Loucy (cell line): Measurements from ENCODE around the gene STXBP3.

Source experiments
- H2AFZ ChIP-seq: fragments of 200-600 bp; sonication (generic); 2 replicates; pipeline ENCODE4 v1.6.0; 2016; ENCODE audit warnings: antibody characterized with exemption, mild to moderate bottlenecking, low read length, moderate library complexity
- H3F3A ChIP-seq: fragments of 200-600 bp; 2 replicates; pipeline ENCODE4 v1.6.0; 2016; ENCODE audit warnings: antibody characterized with exemption, low read depth, mild to moderate bottlenecking
- H3K27me3 ChIP-seq: fragments of 200-600 bp; sonication (generic); 2 replicates; pipeline ENCODE4 v1.6.1; 2014; ENCODE audit warnings: low read length, mild to moderate bottlenecking; ENCODE audit not compliant: insufficient read depth, poor library complexity, severe bottlenecking
- H3K36me3 ChIP-seq: fragments of 200-600 bp; sonication (generic); 2 replicates; pipeline ENCODE4 v1.6.1; 2016; ENCODE audit warnings: low read length; ENCODE audit not compliant: insufficient read depth
- H3K4me1 ChIP-seq: fragments of 200-600 bp; sonication (generic); 2 replicates; pipeline ENCODE4 v1.5.1; 2014; ENCODE audit warnings: low read length, mild to moderate bottlenecking; ENCODE audit not compliant: insufficient read depth, poor library complexity, severe bottlenecking
- H3K4me2 ChIP-seq: fragments of 200-600 bp; sonication (generic); 2 replicates; pipeline ENCODE4 v1.6.0; 2014; ENCODE audit warnings: antibody characterized with exemption, low read length, low read depth, mild to moderate bottlenecking; ENCODE audit not compliant: poor library complexity, severe bottlenecking
- H3K4me3 ChIP-seq: fragments of 200-600 bp; sonication (generic); 2 replicates; pipeline ENCODE4 v1.5.1; 2014; ENCODE audit warnings: low read length, mild to moderate bottlenecking, mixed read lengths; ENCODE audit not compliant: poor library complexity, severe bottlenecking
- H3K79me2 ChIP-seq: fragments of 200-600 bp; sonication (generic); 2 replicates; pipeline ENCODE4 v1.6.1; 2014; ENCODE audit warnings: low read length; ENCODE audit not compliant: insufficient read depth
- H3K9ac ChIP-seq: fragments of 200-600 bp; sonication (generic); 2 replicates; pipeline ENCODE4 v1.6.0; 2014; ENCODE audit warnings: mild to moderate bottlenecking, low read depth, low read length, moderate library complexity; ENCODE audit not compliant: poor library complexity, severe bottlenecking
- H3K9me2 ChIP-seq: fragments of 200-600 bp; sonication (generic); replicated peaks from 2 replicates; pipeline ENCODE4 v1.6.1; 2016; ENCODE audit warnings: low read depth, low read length, mixed read lengths
- H3K9me3 ChIP-seq: fragments of 200-600 bp; sonication (generic); 2 replicates; pipeline ENCODE4 v1.6.1; 2014; ENCODE audit warnings: mild to moderate bottlenecking, antibody characterized with exemption, low read length, low read depth; ENCODE audit not compliant: insufficient read depth
- H4K20me1 ChIP-seq: fragments of 200-600 bp; sonication (generic); 2 replicates; pipeline ENCODE4 v1.6.0; 2014; ENCODE audit warnings: antibody characterized with exemption, low read length, mild to moderate bottlenecking; ENCODE audit not compliant: insufficient read depth, poor library complexity, severe bottlenecking
- EZH2phosphoT487 ChIP-seq: fragments of 200-600 bp; IDR thresholded peaks from 2 replicates; pipeline ENCODE4 v1.6.1; 2018; ENCODE audit warnings: antibody characterized with exemption, mild to moderate bottlenecking, moderate library complexity, borderline replicate concordance
- TF ChIP-seq, protein P1 (sequence below): fragments of 200-600 bp; sonication (generic); conservative IDR thresholded peaks from 2 replicates; pipeline ENCODE4 v1.5.1; 2014; ENCODE audit warnings: mild to moderate bottlenecking, antibody characterized with exemption, low read length

The STXBP3 gene

DNA sequence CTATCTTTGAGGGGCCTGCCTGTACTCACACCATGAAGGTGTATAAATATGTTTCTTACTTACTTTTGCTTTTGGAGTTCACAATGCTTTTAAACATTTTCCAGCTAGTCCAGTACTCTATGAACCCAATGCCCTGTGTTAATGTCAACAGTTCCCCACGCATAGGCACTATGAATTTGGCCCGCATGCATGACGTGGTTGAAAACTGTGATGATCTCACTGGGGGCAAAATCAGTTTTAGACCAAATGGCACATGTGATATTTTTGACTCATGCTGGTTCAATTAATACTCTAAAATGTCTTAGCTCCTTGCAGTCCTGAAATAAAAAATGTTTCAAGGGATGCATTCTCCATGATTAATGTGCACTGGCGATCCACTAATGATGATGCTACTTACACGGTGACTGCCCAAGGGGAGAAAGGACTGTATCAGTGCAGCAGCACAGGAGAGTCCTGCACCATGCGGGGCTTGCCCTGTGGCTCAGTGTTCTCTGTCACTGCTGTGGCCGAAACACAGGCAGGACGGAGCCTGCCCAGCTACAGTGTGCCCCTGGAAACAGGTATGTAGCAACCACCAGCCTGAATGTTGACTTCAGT lies 18.0 kb upstream of the STXBP3 start:
- no peaks in the 10 kb centered on the region for H4K20me1 ChIP-seq
- no peak overlapping the region for H3K9ac ChIP-seq
- no peaks in the 10 kb centered on the region for H3K4me1 ChIP-seq
- H2AFZ ChIP-seq: no peak overlapping the region
- H3K9me3 ChIP-seq: no peaks in the 10 kb centered on the region
- H3K4me3 ChIP-seq: no peak overlapping the region
- no peaks in the 10 kb centered on the region for H3K36me3 ChIP-seq
- TF ChIP-seq, protein P1, sequence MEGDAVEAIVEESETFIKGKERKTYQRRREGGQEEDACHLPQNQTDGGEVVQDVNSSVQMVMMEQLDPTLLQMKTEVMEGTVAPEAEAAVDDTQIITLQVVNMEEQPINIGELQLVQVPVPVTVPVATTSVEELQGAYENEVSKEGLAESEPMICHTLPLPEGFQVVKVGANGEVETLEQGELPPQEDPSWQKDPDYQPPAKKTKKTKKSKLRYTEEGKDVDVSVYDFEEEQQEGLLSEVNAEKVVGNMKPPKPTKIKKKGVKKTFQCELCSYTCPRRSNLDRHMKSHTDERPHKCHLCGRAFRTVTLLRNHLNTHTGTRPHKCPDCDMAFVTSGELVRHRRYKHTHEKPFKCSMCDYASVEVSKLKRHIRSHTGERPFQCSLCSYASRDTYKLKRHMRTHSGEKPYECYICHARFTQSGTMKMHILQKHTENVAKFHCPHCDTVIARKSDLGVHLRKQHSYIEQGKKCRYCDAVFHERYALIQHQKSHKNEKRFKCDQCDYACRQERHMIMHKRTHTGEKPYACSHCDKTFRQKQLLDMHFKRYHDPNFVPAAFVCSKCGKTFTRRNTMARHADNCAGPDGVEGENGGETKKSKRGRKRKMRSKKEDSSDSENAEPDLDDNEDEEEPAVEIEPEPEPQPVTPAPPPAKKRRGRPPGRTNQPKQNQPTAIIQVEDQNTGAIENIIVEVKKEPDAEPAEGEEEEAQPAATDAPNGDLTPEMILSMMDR: no peak
- TF ChIP-seq EZH2phosphoT487: no peak
- no peaks in the 10 kb centered on the region for H3K79me2 ChIP-seq
- H3K4me2 ChIP-seq: no peak overlapping the region
- H3K9me2 ChIP-seq: no peaks in the 10 kb centered on the region
- no peaks in the 10 kb centered on the region for H3K27me3 ChIP-seq
- H3F3A ChIP-seq: no peaks in the 10 kb centered on the region

DNA sequence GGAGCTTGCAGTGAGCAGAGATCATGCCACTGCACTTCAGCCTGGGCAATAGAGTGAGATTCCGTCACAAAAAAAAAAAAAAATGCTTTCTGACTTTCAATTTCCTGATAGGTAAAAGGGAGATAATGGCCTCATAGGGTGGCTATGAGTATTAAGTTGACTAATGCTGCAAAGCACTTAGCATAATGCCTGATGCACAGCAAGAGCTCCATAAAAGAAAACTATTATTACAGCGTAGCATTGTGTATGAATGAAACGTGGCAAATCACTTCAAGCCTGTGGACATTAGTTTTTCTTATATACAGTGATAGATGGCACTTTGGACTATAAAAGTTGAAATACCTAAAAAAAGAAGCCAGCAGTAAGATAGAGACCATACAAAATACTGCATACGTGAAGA lies 17.0 kb upstream of the STXBP3 start:
- no peak overlapping the region for H3K4me2 ChIP-seq
- no peak overlapping the region for H2AFZ ChIP-seq
- H3K4me1 ChIP-seq: no peaks in the 10 kb centered on the region
- H3K79me2 ChIP-seq: no peaks in the 10 kb centered on the region
- no peaks in the 10 kb centered on the region for H3K9me2 ChIP-seq
- TF ChIP-seq, protein P1: no peak
- TF ChIP-seq EZH2phosphoT487: no peak
- no peaks in the 10 kb centered on the region for H3F3A ChIP-seq
- no peaks in the 10 kb centered on the region for H3K27me3 ChIP-seq
- no peaks in the 10 kb centered on the region for H4K20me1 ChIP-seq
- no peak overlapping the region for H3K9ac ChIP-seq
- no peaks in the 10 kb centered on the region for H3K36me3 ChIP-seq
- H3K9me3 ChIP-seq: no peaks in the 10 kb centered on the region
- H3K4me3 ChIP-seq: no peak overlapping the region

DNA sequence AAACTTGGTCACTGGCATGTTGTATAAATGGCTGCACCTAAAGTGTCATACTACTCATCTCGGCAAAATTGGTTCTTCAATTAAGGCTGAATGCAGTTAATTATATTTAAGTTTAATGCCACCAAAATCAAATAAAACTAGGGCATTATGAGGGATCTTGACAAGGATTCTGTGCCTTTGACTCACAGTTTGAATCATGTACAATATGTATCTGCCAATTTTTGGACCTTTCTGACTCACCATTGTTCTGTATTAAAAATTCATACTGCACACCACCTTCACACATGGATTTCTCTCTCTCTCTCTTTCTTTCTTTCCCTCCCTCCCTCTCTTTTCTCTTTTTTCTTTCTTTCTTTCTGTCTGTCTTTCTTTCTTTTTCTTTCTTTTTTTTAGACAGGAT lies 14.1 kb upstream of the STXBP3 start:
- H3K4me3 ChIP-seq: no peak overlapping the region
- no peaks in the 10 kb centered on the region for H3K27me3 ChIP-seq
- H3K36me3 ChIP-seq: no peaks in the 10 kb centered on the region
- no peaks in the 10 kb centered on the region for H4K20me1 ChIP-seq
- H3K4me2 ChIP-seq: no peak overlapping the region
- no peaks in the 10 kb centered on the region for H3K9me3 ChIP-seq
- TF ChIP-seq, protein P1: no peak
- no peak for TF ChIP-seq EZH2phosphoT487
- H3K4me1 ChIP-seq: no peaks in the 10 kb centered on the region
- H3K9me2 ChIP-seq: no peaks in the 10 kb centered on the region
- H3K79me2 ChIP-seq: no peaks in the 10 kb centered on the region
- H3K9ac ChIP-seq: no peak overlapping the region
- H3F3A ChIP-seq: no peaks in the 10 kb centered on the region
- no peak overlapping the region for H2AFZ ChIP-seq
